Erythroblast (primary cell): ENCODE measurements around the gene CENATAC.

Experiments used
- GATA1 ChIP-seq: IDR thresholded peaks from 2 replicates; pipeline ENCODE4 v1.6.1; 2011; ENCODE audit warnings: low read depth, mild to moderate bottlenecking, control low read depth, low read length, moderate library complexity
- POLR2A ChIP-seq: IDR thresholded peaks from 2 replicates; pipeline ENCODE4 v1.6.1; 2011; ENCODE audit warnings: mild to moderate bottlenecking, low read length

- TF ChIP-seq POLR2A, result no peak
- no peak for TF ChIP-seq GATA1
Measured at GRCh38 chr11:118953265-118953664, 44.7 kb upstream of the CENATAC start.
